Peyer's patch (tissue), 4 donors: Measurements from ENCODE around the gene NTRK2.

ENCODE experiments used
- POLR2A ChIP-seq, 2 donors: fragments of 450-650 bp; IDR thresholded peaks; one replicate each; pipeline ENCODE4 v1.5.1; 2017; ENCODE audit warnings: antibody characterized with exemption in 2 of 2, mild to moderate bottlenecking in 2 of 2, moderate library complexity in 2 of 2
- TF ChIP-seq, protein P1 (sequence below), 6 experiments: fragments of 450-650 bp in 4 of 6; fragments of 200-600 bp in 2 of 6; sonication (generic) in 1 of 6; IDR thresholded peaks; one replicate each; pipeline ENCODE4 v1.5.1; 2017 to 2019; ENCODE audit warnings: antibody characterized with exemption in 6 of 6, mild to moderate bottlenecking in 3 of 6, moderate library complexity in 1 of 6

GRCh38 chr9:84829997-84830696 lies 160.6 kb downstream of the NTRK2 start:
- TF ChIP-seq POLR2A (IDR thresholded peaks at IDR 0.05): no peak
- TF ChIP-seq, protein P1, sequence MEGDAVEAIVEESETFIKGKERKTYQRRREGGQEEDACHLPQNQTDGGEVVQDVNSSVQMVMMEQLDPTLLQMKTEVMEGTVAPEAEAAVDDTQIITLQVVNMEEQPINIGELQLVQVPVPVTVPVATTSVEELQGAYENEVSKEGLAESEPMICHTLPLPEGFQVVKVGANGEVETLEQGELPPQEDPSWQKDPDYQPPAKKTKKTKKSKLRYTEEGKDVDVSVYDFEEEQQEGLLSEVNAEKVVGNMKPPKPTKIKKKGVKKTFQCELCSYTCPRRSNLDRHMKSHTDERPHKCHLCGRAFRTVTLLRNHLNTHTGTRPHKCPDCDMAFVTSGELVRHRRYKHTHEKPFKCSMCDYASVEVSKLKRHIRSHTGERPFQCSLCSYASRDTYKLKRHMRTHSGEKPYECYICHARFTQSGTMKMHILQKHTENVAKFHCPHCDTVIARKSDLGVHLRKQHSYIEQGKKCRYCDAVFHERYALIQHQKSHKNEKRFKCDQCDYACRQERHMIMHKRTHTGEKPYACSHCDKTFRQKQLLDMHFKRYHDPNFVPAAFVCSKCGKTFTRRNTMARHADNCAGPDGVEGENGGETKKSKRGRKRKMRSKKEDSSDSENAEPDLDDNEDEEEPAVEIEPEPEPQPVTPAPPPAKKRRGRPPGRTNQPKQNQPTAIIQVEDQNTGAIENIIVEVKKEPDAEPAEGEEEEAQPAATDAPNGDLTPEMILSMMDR (IDR thresholded peaks at IDR 0.05): no peak
